ENCODE results near the gene PSME3IP1.
"Not testable (repeated sequence)": the region's sequence is repeated elsewhere in the genome, so short reads cannot be mapped to it uniquely, and the experiment has no call there.

The PSME3IP1 gene

GRCh38 chr16:57196753-57197152, 10.9 kb upstream of the PSME3IP1 start:
- DNase-seq, result no peak

- no peak for DNase-seq
Observed at GRCh38 chr16:57196286-57196685, 10.4 kb upstream of the PSME3IP1 start.

GRCh38 chr16:57194512-57194911, 8.7 kb upstream of the PSME3IP1 start:
- DNase-seq, result no peak

- DNase-seq, result no peak
Observed at GRCh38 chr16:57192720-57193486, 7.1 kb upstream of the PSME3IP1 start.

GRCh38 chr16:57192146-57192545, 6.3 kb upstream of the PSME3IP1 start:
- no peak for DNase-seq

- no peak for DNase-seq
Observed at GRCh38 chr16:57191056-57191571, 5.3 kb upstream of the PSME3IP1 start.

- no peak for DNase-seq
Observed at GRCh38 chr16:57190136-57190535, 4.3 kb upstream of the PSME3IP1 start.

GRCh38 chr16:57189527-57189926, 3.7 kb upstream of the PSME3IP1 start:
- not testable (repeated sequence) for DNase-seq

- no peak for DNase-seq
Observed at GRCh38 chr16:57188711-57189002, 2.8 kb upstream of the PSME3IP1 start.

- not testable (repeated sequence) for DNase-seq
Observed at GRCh38 chr16:57187902-57188710, 2.3 kb upstream of the PSME3IP1 start.

GRCh38 chr16:57186872-57187854, 1.3 kb upstream of the PSME3IP1 start:
- peak; percentile 17 for DNase-seq

GRCh38 chr16:57185446-57185944, 344 bp downstream of the PSME3IP1 start:
- DNase-seq, result peak; percentile 35

GRCh38 chr16:57184887-57185445, 873 bp downstream of the PSME3IP1 start:
- DNase-seq, result no peak

GRCh38 chr16:57184113-57184512, 1.7 kb downstream of the PSME3IP1 start:
- DNase-seq, result no peak

- DNase-seq, result no peak
Observed at GRCh38 chr16:57179215-57179828, 6.5 kb downstream of the PSME3IP1 start.

- DNase-seq, result no peak
Observed at GRCh38 chr16:57178793-57179212, 7.0 kb downstream of the PSME3IP1 start.

- DNase-seq, result no peak
Observed at GRCh38 chr16:57178196-57178595, 7.6 kb downstream of the PSME3IP1 start.

- DNase-seq, result no peak
Observed at GRCh38 chr16:57175896-57176295, 9.9 kb downstream of the PSME3IP1 start.

- no peak for DNase-seq
Observed at GRCh38 chr16:57172721-57173290, 13.0 kb downstream of the PSME3IP1 start.

- no peak for DNase-seq
Observed at GRCh38 chr16:57169327-57169726, 16.5 kb downstream of the PSME3IP1 start.

- peak; percentile 21 for DNase-seq
Observed at GRCh38 chr16:57167953-57168352, 17.9 kb downstream of the PSME3IP1 start.
